K562 (cell line): ENCODE results near the gene ANTKMT. TPM values are rescaled to one million over a fixed set of nuclear protein-coding genes. Genes with fewer than 3 reads are reported as not detected.

Source experiments
- CHD1 ChIP-seq: fragments of 200-600 bp; sonication (generic); IDR thresholded peaks from one replicate; pipeline ENCODE4 v1.6.1; 2012; ENCODE audit warnings: mild to moderate bottlenecking, moderate library complexity, low read length, inconsistent platforms
- CREB1 ChIP-seq, 2 experiments: sonication (generic) in 1 of 2; formaldehyde crosslinking in 1 of 2; IDR thresholded peaks; 2 replicates each; pipeline versions ENCODE4 v1.6.1 to v1.8.0; 2012 to 2022; ENCODE audit warnings: inconsistent platforms in 1 of 2, mild to moderate bottlenecking in 1 of 2, missing genetic modification reagents in 1 of 2, moderate library complexity in 1 of 2
- CTCF ChIP-seq, 3 experiments: IDR thresholded peaks in 2 of 3; conservative IDR thresholded peaks in 1 of 3; 2 replicates each; pipeline ENCODE4 v1.5.1; 2011 to 2012; ENCODE audit warnings: low read length in 3 of 3, mild to moderate bottlenecking in 3 of 3, control low read depth in 2 of 3, improper control_type of control experiment in 1 of 3, inconsistent platforms in 1 of 3, low read depth in 1 of 3, mixed read lengths in 1 of 3, moderate library complexity in 1 of 3; ENCODE audit not compliant: insufficient read depth in 2 of 3
- E2F4 ChIP-seq: sonication (generic); formaldehyde crosslinking; IDR thresholded peaks from 2 replicates; pipeline ENCODE4 v1.8.0; 2022; ENCODE audit warnings: mild to moderate bottlenecking, low read depth, missing genetic modification reagents
- EGR1 ChIP-seq: fragments of 450-650 bp; conservative IDR thresholded peaks from 2 replicates; pipeline ENCODE4 v1.6.1; 2017; ENCODE audit warnings: mild to moderate bottlenecking
- ETS1 ChIP-seq: conservative IDR thresholded peaks from 2 replicates; pipeline ENCODE4 v1.6.1; 2011; ENCODE audit warnings: low read depth, mild to moderate bottlenecking, low read length; ENCODE audit not compliant: control insufficient read depth
- GABPA ChIP-seq: fragments of 200-800 bp; sonication (Bioruptor generic); conservative IDR thresholded peaks from 2 replicates; pipeline ENCODE4 v1.6.1; 2016; ENCODE audit warnings: low read depth, missing genetic modification characterization, missing compliant biosample characterization
- HDAC2 ChIP-seq: fragments of 450-650 bp; IDR thresholded peaks from 2 replicates; pipeline ENCODE4 v1.6.1; 2016; ENCODE audit warnings: mild to moderate bottlenecking
- MAZ ChIP-seq, 2 experiments: fragments of 450-650 bp in 1 of 2; sonication (generic) in 1 of 2; formaldehyde crosslinking; IDR thresholded peaks in 1 of 2; conservative IDR thresholded peaks in 1 of 2; 2 replicates each; pipeline versions ENCODE4 v1.4.0 to v1.5.0; 2020; ENCODE audit warnings: mild to moderate bottlenecking in 1 of 2, missing genetic modification reagents in 1 of 2
- MBD1 ChIP-seq: fragments of 250-450 bp; sonication (Bioruptor Pico); IDR thresholded peaks from 2 replicates; pipeline ENCODE4 v1.8.0; 2022; ENCODE audit warnings: inconsistent platforms
- MNT ChIP-seq, 2 experiments: fragments of 450-650 bp; conservative IDR thresholded peaks; 2 replicates each; pipeline ENCODE4 v1.6.1; 2017; ENCODE audit warnings: mild to moderate bottlenecking in 2 of 2, moderate library complexity in 2 of 2
- MTA3 ChIP-seq: fragments of 450-650 bp; formaldehyde crosslinking; IDR thresholded peaks from 2 replicates; pipeline ENCODE4 v1.6.1; 2017; ENCODE audit warnings: mild to moderate bottlenecking, borderline replicate concordance
- PHF21A ChIP-seq: fragments of 450-650 bp; IDR thresholded peaks from 2 replicates; pipeline ENCODE4 v1.6.1; 2017; ENCODE audit warnings: low read depth, borderline replicate concordance
- POLR2AphosphoS5 ChIP-seq: IDR thresholded peaks from 2 replicates; pipeline ENCODE4 v1.6.1; 2011; ENCODE audit warnings: mild to moderate bottlenecking, low read depth, low read length, moderate library complexity; ENCODE audit not compliant: control insufficient read depth, insufficient read depth
- SMARCA5 ChIP-seq: fragments of 450-650 bp; IDR thresholded peaks from 2 replicates; pipeline ENCODE4 v1.6.1; 2016
- ZBTB17 ChIP-seq: fragments of 450-650 bp; formaldehyde crosslinking; IDR thresholded peaks from 2 replicates; pipeline ENCODE4 v1.4.0; 2020; ENCODE audit warnings: mild to moderate bottlenecking
- ZNF121 ChIP-seq: sonication (generic); formaldehyde crosslinking; conservative IDR thresholded peaks from 2 replicates; pipeline ENCODE4 v1.8.0; 2022; ENCODE audit warnings: missing genetic modification reagents
- polyA plus RNA-seq, 8 experiments: library from polyadenylated mRNA; depleted of rRNA in 4 of 8; stranded (reverse) in 5 of 8; unstranded in 3 of 8; fragments of >200 nt; fragmentation: Nextera tagmentation in 2 of 8; fragmentation: Illumina TruSeq in 1 of 8; extraction: Ambion mirVana in 2 of 8; extraction: Trizol in 1 of 8; gene quantifications; 2 replicates each; pipeline versions ENCODE4 v1.2.1 to v1.2.3, GENCODE V29; 2011 to 2014; ENCODE audit warnings: inconsistent platforms in 1 of 8, missing spikeins in 1 of 8
- total RNA-seq, 7 experiments: library from RNA; depleted of rRNA in 6 of 7; stranded (reverse); fragments of >200 nt in 6 of 7; fragmentation: Illumina TruSeq in 2 of 7; extraction: Trizol in 2 of 7; gene quantifications; 2 replicates each; pipeline versions ENCODE4 v1.2.1 to v1.2.3, GENCODE V29; 2011 to 2021; ENCODE audit warnings: low replicate concordance in 1 of 7

Gene ANTKMT
- total and polyA plus RNA-seq, 9 of the 15 experiments (the other 6 are each of a cell fraction or from before 2014, with no cell fraction given): 0.58 to 217 (median 19.1) TPM

GRCh38 chr16:678858-679813 lies 41.8 kb upstream of the ANTKMT start (continued):
- peak; percentile 31; the same call in 1 of the 2 replicates for TF ChIP-seq EGR1
- TF ChIP-seq HDAC2: peak; percentile 11; the same call in 1 of the 2 replicates
- TF ChIP-seq ZBTB17 (CRISPR knock-in tag): no peak
- peak; percentile 14; the same call in 1 of the 2 replicates for TF ChIP-seq MTA3
- no peak for TF ChIP-seq CREB1 (IDR thresholded peaks at IDR 0.05)
- 0 out of 2 replicates have a peak, but pooled peaks have one; percentile 2 for TF ChIP-seq CREB1 (CRISPR knock-in tag; IDR thresholded peaks at IDR 0.05)
- TF ChIP-seq CTCF (IDR thresholded peaks at IDR 0.05 in 2 of 3, conservative IDR thresholded peaks at IDR 0.05 in 1 of 3; ENCODE audit: insufficient read depth in 2 of 3, low read depth in 1 of 3, low read length in 3 of 3): 0 out of 6 replicates have a peak, but pooled peaks of 1 of the 3 experiments have one; percentile 1
- TF ChIP-seq MBD1 (CRISPR knock-in tag): no peak
- peak; percentile 37; the same call in 1 of the 2 replicates for TF ChIP-seq POLR2AphosphoS5
- TF ChIP-seq GABPA (tag): no peak
- no peak for TF ChIP-seq ZNF121 (CRISPR knock-in tag)
- no peak for TF ChIP-seq PHF21A
- TF ChIP-seq MNT (conservative IDR thresholded peaks at IDR 0.05): peak in 1 of 2 experiments; percentile 55; a peak in 3 of 4 replicates
- TF ChIP-seq ETS1: 0 out of 2 replicates have a peak, but pooled peaks have one; percentile 30
- TF ChIP-seq CHD1: peak; percentile 92
- 0 out of 2 replicates have a peak, but pooled peaks have one; percentile 25 for TF ChIP-seq E2F4 (CRISPR knock-in tag)
- TF ChIP-seq MAZ (CRISPR knock-in tag; conservative IDR thresholded peaks at IDR 0.05 in 1 of 2, IDR thresholded peaks at IDR 0.05 in 1 of 2): peak in 1 of 2 experiments; percentile 15; a peak in 1 of 4 replicates
- TF ChIP-seq SMARCA5: 0 out of 2 replicates have a peak, but pooled peaks have one; percentile 25
